Loucy (cell line): ENCODE data around the gene RBM20.

Experiments
- H2AFZ ChIP-seq: fragments of 200-600 bp; sonication (generic); 2 replicates; pipeline ENCODE4 v1.6.0; 2016; ENCODE audit warnings: antibody characterized with exemption, mild to moderate bottlenecking, low read length, moderate library complexity
- H3F3A ChIP-seq: fragments of 200-600 bp; 2 replicates; pipeline ENCODE4 v1.6.0; 2016; ENCODE audit warnings: antibody characterized with exemption, low read depth, mild to moderate bottlenecking
- H3K27me3 ChIP-seq: fragments of 200-600 bp; sonication (generic); 2 replicates; pipeline ENCODE4 v1.6.1; 2014; ENCODE audit warnings: low read length, mild to moderate bottlenecking; ENCODE audit not compliant: insufficient read depth, poor library complexity, severe bottlenecking
- H3K36me3 ChIP-seq: fragments of 200-600 bp; sonication (generic); 2 replicates; pipeline ENCODE4 v1.6.1; 2016; ENCODE audit warnings: low read length; ENCODE audit not compliant: insufficient read depth
- H3K4me1 ChIP-seq: fragments of 200-600 bp; sonication (generic); 2 replicates; pipeline ENCODE4 v1.5.1; 2014; ENCODE audit warnings: low read length, mild to moderate bottlenecking; ENCODE audit not compliant: insufficient read depth, poor library complexity, severe bottlenecking
- H3K4me2 ChIP-seq: fragments of 200-600 bp; sonication (generic); 2 replicates; pipeline ENCODE4 v1.6.0; 2014; ENCODE audit warnings: antibody characterized with exemption, low read length, low read depth, mild to moderate bottlenecking; ENCODE audit not compliant: poor library complexity, severe bottlenecking
- H3K4me3 ChIP-seq: fragments of 200-600 bp; sonication (generic); 2 replicates; pipeline ENCODE4 v1.5.1; 2014; ENCODE audit warnings: low read length, mild to moderate bottlenecking, mixed read lengths; ENCODE audit not compliant: poor library complexity, severe bottlenecking
- H3K79me2 ChIP-seq: fragments of 200-600 bp; sonication (generic); 2 replicates; pipeline ENCODE4 v1.6.1; 2014; ENCODE audit warnings: low read length; ENCODE audit not compliant: insufficient read depth
- H3K9ac ChIP-seq: fragments of 200-600 bp; sonication (generic); 2 replicates; pipeline ENCODE4 v1.6.0; 2014; ENCODE audit warnings: mild to moderate bottlenecking, low read depth, low read length, moderate library complexity; ENCODE audit not compliant: poor library complexity, severe bottlenecking
- H3K9me2 ChIP-seq: fragments of 200-600 bp; sonication (generic); replicated peaks from 2 replicates; pipeline ENCODE4 v1.6.1; 2016; ENCODE audit warnings: low read depth, low read length, mixed read lengths
- H3K9me3 ChIP-seq: fragments of 200-600 bp; sonication (generic); 2 replicates; pipeline ENCODE4 v1.6.1; 2014; ENCODE audit warnings: mild to moderate bottlenecking, antibody characterized with exemption, low read length, low read depth; ENCODE audit not compliant: insufficient read depth
- H4K20me1 ChIP-seq: fragments of 200-600 bp; sonication (generic); 2 replicates; pipeline ENCODE4 v1.6.0; 2014; ENCODE audit warnings: antibody characterized with exemption, low read length, mild to moderate bottlenecking; ENCODE audit not compliant: insufficient read depth, poor library complexity, severe bottlenecking
- EZH2phosphoT487 ChIP-seq: fragments of 200-600 bp; IDR thresholded peaks from 2 replicates; pipeline ENCODE4 v1.6.1; 2018; ENCODE audit warnings: antibody characterized with exemption, mild to moderate bottlenecking, moderate library complexity, borderline replicate concordance
- TF ChIP-seq, protein P1 (sequence below): fragments of 200-600 bp; sonication (generic); conservative IDR thresholded peaks from 2 replicates; pipeline ENCODE4 v1.5.1; 2014; ENCODE audit warnings: mild to moderate bottlenecking, antibody characterized with exemption, low read length

RBM20 gene

GRCh38 chr10:110649347-110650264, 5.5 kb downstream of the RBM20 start:
- Histone ChIP-seq H3K4me2 (no peak overlapping the region), H3K79me2 (no peaks in the 10 kb centered on the region), H3F3A (no peaks in the 10 kb centered on the region), H3K36me3 (no peaks in the 10 kb centered on the region), H3K4me1 (peaks cover 19% of the 10 kb centered on the region), H3K9me3 (no peaks in the 10 kb centered on the region), H3K4me3 (no peak overlapping the region), H3K9ac (no peak overlapping the region), H2AFZ (no peak overlapping the region), H4K20me1 (no peaks in the 10 kb centered on the region), H3K27me3 (no peaks in the 10 kb centered on the region), H3K9me2 (no peaks in the 10 kb centered on the region)
- TF ChIP-seq, protein P1, sequence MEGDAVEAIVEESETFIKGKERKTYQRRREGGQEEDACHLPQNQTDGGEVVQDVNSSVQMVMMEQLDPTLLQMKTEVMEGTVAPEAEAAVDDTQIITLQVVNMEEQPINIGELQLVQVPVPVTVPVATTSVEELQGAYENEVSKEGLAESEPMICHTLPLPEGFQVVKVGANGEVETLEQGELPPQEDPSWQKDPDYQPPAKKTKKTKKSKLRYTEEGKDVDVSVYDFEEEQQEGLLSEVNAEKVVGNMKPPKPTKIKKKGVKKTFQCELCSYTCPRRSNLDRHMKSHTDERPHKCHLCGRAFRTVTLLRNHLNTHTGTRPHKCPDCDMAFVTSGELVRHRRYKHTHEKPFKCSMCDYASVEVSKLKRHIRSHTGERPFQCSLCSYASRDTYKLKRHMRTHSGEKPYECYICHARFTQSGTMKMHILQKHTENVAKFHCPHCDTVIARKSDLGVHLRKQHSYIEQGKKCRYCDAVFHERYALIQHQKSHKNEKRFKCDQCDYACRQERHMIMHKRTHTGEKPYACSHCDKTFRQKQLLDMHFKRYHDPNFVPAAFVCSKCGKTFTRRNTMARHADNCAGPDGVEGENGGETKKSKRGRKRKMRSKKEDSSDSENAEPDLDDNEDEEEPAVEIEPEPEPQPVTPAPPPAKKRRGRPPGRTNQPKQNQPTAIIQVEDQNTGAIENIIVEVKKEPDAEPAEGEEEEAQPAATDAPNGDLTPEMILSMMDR = no peak
- no peak for TF ChIP-seq EZH2phosphoT487

DNA sequence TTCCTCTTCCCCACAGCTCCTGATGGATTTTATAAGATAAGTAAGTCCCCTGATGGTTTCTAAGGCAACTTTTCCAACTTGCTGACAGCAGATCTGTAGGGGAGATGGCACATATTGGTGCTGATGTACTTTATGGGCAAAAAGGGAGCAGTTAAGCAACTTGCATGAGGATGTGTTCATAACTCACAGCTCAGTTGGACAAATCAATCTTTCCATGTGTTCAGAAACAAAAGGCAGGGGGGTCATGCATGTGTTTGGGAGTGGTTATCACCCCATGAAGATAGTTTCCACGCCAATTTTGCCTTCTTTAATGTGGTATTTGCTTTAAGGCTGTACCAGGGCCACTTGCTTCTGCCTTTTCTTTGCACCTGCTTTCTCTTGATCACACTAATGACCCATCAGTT, 6.1 kb downstream of the RBM20 start:
- Histone ChIP-seq H3K9ac (no peak overlapping the region), H3F3A (no peaks in the 10 kb centered on the region), H3K4me1 (peaks cover 19% of the 10 kb centered on the region), H3K4me2 (no peak overlapping the region), H3K9me2 (no peaks in the 10 kb centered on the region), H3K4me3 (no peak overlapping the region), H3K9me3 (no peaks in the 10 kb centered on the region), H4K20me1 (no peaks in the 10 kb centered on the region), H3K36me3 (no peaks in the 10 kb centered on the region), H2AFZ (no peak overlapping the region), H3K79me2 (no peaks in the 10 kb centered on the region), H3K27me3 (no peaks in the 10 kb centered on the region)
- no peak for TF ChIP-seq EZH2phosphoT487
- TF ChIP-seq, protein P1 = no peak

GRCh38 chr10:110651044-110651958, 7.2 kb downstream of the RBM20 start:
- Histone ChIP-seq H3K36me3 (no peaks in the 10 kb centered on the region), H3K27me3 (no peaks in the 10 kb centered on the region), H3K9ac (no peak overlapping the region), H3F3A (no peaks in the 10 kb centered on the region), H3K79me2 (no peaks in the 10 kb centered on the region), H3K4me2 (peak overlapping the region; percentile 28), H4K20me1 (no peaks in the 10 kb centered on the region), H3K4me3 (peak overlapping the region; percentile 16), H3K9me3 (no peaks in the 10 kb centered on the region), H2AFZ (peak overlapping the region; percentile 25), H3K4me1 (peaks cover 19% of the 10 kb centered on the region), H3K9me2 (no peaks in the 10 kb centered on the region)
- TF ChIP-seq, protein P1 = no peak
- no peak for TF ChIP-seq EZH2phosphoT487
